ENCODE measurements around the gene ZNF385D. TPM values are rescaled to one million over a fixed set of nuclear protein-coding genes. Genes with fewer than 3 reads are reported as not detected.

The ZNF385D gene
- polyA plus RNA-seq, 1 donor = 17.4 TPM

DNA sequence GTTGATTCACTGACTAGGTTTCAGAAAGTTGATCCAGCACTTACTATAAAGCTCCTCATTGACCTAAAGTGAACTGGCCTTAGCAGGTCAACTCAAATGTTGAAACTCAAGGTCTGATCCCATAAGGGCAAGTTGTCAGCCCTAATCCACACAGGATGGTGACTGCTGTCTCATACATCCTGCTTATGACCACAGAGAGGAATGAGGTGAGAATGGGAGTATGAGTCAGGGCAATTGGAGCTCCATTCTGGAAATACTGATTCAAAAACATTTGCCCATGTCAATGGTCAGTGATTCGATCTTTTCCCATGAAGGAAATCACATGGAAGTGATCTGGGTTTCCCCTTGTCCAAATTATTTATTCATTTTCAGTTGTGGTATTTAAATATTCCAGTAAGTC lies 78.7 kb downstream of the ZNF385D start:
- DNase-seq = no peak

GRCh38 chr3:21670386-21670785 lies 80.6 kb downstream of the ZNF385D start:
- no peak for DNase-seq

GRCh38 chr3:21668012-21668411 lies 83.0 kb downstream of the ZNF385D start:
- no peak for DNase-seq

DNA sequence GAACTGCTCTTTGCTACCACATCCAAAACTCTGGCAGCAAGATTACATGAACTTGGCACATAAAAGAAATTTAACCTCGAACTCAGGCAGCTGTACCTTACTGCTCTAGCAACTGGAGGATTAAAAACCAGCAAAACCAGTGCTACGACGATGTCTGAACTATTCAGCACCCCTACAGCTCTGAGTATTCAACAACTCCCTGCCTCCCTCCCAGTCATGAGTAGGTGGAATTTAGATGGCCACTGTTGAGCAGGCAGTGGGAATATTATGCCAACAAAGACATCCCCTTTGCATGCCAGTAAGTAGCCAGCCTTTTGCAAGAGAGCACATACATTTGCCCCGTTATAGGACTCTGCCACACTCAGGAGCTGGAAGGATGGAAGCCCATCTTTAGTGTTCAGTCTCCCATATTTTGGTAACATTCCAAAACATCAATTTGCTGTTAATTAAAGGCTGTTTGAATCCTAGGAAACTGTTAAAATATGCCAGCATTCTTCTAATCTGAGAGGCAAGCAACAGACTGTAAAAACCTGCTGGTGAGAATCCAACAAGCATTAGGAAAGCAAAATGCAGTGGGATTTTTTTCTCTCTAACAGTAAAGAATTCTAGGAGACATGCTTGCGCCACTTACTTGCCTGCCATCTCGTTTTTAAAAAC lies 85.4 kb downstream of the ZNF385D start:
- DNase-seq = peak; percentile 19

GRCh38 chr3:21664996-21665395 lies 86.0 kb downstream of the ZNF385D start:
- DNase-seq = no peak

GRCh38 chr3:21662403-21662802 lies 88.6 kb downstream of the ZNF385D start:
- no peak for DNase-seq

- DNase-seq = no peak
These were observed 96.3 kb downstream of the ZNF385D start for GRCh38 chr3:21654662-21655061.

- no peak for DNase-seq
These were observed 96.8 kb downstream of the ZNF385D start for GRCh38 chr3:21654241-21654640.

GRCh38 chr3:21649519-21649918 lies 101.5 kb downstream of the ZNF385D start:
- DNase-seq = no peak

GRCh38 chr3:21647961-21648360 lies 103.0 kb downstream of the ZNF385D start:
- no peak for DNase-seq

DNA sequence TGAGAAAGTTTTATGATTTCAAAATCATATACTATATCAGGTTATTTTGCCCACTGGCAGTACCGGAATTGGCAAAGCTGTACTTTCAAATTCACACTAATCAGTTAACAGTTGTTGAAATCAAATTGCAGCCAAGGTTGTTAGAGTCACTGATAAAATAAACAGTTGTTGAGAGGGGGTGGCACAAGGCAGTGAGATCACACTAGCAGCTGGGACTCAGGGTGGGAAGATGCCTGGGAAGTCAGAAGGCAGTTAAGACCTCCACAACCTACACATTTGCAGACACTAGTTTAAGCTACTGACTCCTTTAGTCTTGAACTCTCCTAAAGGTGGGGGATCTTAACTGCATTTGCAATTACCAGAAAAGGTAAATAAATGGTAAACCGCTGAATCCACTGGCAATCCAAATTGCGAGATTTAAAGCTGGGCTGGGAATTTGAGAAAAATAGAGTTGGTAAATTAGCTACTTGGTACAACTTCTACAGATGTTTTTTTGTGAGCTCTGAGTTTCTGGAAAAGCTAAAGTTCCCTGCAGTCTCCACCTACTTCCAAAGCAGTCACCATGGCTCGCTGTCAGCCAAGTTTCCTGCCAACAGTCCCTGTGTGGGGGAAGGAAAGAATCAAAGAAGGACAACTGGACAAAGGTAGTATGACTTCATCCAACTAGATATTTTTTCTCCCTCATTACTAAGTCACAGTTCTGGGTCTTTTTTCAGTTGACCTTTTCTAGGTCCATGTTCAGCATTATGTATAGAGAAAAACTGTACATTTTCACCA lies 105.7 kb downstream of the ZNF385D start:
- DNase-seq = no peak

GRCh38 chr3:21644268-21644667 lies 106.7 kb downstream of the ZNF385D start:
- DNase-seq = no peak

GRCh38 chr3:21643752-21644151 lies 107.3 kb downstream of the ZNF385D start:
- no peak for DNase-seq

DNA sequence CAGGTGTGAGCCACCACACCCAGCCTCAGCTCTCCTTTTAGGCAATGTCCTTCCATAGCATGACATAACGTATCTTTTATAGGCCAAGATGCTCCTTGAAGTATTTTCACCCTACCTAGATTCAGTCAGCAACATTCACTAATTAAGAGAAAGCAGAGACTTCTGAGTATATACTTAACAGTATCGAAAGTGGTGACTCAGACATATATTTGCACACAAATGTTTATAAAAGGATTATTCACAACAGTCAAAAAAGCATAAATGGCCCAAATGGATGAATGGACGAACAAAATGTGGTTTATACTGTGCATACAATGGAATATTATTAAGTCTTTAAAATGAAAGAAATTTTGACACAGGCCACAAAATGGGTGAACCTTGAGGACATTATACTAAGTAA lies 108.6 kb downstream of the ZNF385D start:
- DNase-seq = no peak

DNA sequence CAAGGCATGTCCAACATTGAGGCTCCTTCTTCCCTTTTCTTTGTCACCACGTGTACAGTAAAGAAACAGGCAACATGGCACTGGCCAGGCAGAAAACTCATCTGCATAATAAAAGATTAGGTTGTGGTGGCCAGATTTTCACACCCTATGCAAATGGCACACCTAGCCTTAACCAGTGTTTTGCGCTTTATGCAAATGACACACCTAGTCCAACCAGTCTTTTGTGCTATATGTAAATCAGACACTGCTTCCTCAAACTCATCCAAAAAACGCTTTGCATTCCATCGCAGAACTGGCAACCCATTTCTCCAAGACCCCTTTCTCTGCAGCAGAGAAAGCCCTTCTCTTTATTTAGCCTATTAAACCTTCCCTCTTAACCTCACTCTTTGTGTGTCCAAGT lies 109.1 kb downstream of the ZNF385D start:
- DNase-seq = no peak

GRCh38 chr3:21638488-21638887 lies 112.5 kb downstream of the ZNF385D start:
- no peak for DNase-seq

DNA sequence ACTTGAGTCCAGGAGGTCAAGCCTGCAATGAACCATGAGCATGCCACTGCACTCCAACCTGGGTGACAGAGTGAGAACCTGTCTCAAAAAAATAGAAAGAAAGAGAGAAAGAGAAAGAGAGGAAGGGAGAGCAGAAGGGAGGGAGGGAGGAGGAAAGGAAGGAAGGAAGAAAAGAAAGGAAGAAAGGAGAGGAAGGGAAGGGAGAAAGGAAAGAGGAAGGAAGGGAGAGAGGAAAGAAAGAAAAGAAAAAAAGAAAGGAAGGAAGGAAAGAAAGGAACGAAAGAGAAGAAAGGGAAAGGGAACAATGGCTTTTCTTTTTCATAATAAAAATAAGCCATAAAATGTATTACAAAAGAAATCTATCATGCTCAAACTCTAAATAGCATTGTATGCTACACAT lies 116.9 kb downstream of the ZNF385D start:
- no peak for DNase-seq

GRCh38 chr3:21624524-21624923 lies 126.5 kb downstream of the ZNF385D start:
- DNase-seq = no peak

- DNase-seq = peak; percentile 54
These were observed 129.8 kb downstream of the ZNF385D start for GRCh38 chr3:21621181-21621651.

DNA sequence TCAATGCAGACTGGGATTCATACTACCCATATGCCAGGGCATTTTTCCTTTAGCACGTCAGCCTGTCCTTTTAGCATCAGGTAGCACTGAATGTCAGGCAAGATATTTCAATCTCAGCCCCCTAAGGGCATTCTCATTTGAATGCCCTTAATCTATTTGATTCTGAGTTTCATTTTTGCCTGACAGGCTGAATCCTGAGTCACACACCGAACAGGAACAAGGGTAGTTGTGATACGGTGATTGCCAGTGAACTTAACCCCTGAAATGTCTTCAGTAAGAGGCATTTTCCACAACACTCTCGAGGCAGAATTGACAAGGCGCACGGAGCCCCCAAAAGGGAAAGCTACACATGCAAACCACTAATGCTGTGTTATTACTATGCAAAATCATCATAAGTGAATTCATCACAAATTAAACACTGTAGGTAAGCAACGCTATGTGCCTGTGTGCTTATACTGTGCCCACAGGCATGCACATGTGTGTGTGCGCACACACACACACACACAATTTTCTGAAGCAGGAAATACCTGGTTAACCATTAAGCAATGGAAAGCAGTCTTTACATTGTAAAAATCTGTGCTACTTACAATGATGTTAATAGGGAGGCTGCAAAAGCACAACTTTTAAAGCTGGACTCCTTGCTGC lies 130.4 kb downstream of the ZNF385D start:
- no peak for DNase-seq

GRCh38 chr3:21618695-21619094 lies 132.3 kb downstream of the ZNF385D start:
- no peak for DNase-seq

DNA sequence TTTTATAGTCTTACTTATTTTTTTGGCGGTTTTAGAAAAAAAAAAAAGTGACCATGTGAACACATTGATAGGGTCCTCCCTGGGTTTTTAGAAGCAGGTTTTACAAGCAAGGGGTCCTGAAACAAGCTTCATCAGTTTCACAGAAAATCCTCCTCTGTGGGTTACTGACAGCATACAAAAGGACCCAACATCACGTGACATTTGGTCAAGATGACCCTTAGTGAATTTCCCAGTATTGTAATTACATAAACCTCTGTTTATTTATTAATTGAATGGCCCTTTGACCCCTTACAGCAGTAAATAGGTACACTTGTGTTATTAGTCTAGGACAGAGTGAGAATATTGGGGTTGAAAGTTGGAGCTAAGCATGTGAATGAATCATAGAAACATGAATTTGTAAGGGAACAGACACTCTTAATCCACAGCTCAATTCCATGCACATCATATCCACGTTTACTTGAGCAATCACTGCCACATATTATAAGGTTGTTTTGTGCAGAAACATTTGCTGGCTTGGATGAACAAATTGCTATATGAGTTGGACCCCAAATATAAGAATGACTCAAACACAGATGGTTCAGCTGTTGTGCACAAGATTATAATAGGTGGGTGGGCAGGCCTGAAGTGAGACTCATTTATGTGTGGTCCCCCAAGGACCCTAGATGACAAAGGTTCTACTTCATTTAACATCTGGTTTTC lies 137.5 kb downstream of the ZNF385D start:
- no peak for DNase-seq

GRCh38 chr3:21601178-21601577 lies 149.8 kb downstream of the ZNF385D start:
- DNase-seq = no peak

All from left kidney (tissue), 2 donors.